Neural crest cell (in vitro differentiated cells): ENCODE measurements around the gene SMARCA4. TPM values are rescaled to one million over a fixed set of nuclear protein-coding genes. Genes with fewer than 3 reads are reported as not detected.
A peak's percentile ranks its signal among the peaks of the same experiment; 100 is the strongest.
"Not testable (repeated sequence)": the region's sequence is repeated elsewhere in the genome, so short reads cannot be mapped to it uniquely, and the experiment has no call there.

Experiments used
- DNase-seq: peaks from one replicate; pipeline ENCODE4 v3.0.0; 2021; ENCODE audit warnings: low read depth, mixed read lengths, low spot score
- H3K27ac Mint-ChIP-seq: one replicate; pipeline ENCODE4 v1.8.0; 2021; ENCODE audit warnings: mild to moderate bottlenecking, mixed read lengths; ENCODE audit not compliant: unreplicated experiment
- H3K27me3 Mint-ChIP-seq: 2 replicates; pipeline ENCODE4 v1.8.0; 2021; ENCODE audit warnings: low read depth, mild to moderate bottlenecking, mixed read lengths
- H3K36me3 Mint-ChIP-seq: 2 replicates; pipeline ENCODE4 v1.8.0; 2021; ENCODE audit warnings: low read depth, mild to moderate bottlenecking, mixed read lengths
- H3K4me1 Mint-ChIP-seq: 2 replicates; pipeline ENCODE4 v1.8.0; 2021; ENCODE audit warnings: mixed read lengths
- H3K4me3 Mint-ChIP-seq: one replicate; pipeline ENCODE4 v1.8.0; 2021; ENCODE audit warnings: mild to moderate bottlenecking, mixed read lengths
- H3K9me3 Mint-ChIP-seq: 2 replicates; pipeline ENCODE4 v1.8.0; 2021; ENCODE audit warnings: mixed read lengths
- total RNA-seq: library from RNA; stranded (reverse); gene quantifications from 2 replicates; pipeline ENCODE4 v1.2.1, GENCODE V29; 2021
- TF ChIP-seq, protein P1 (sequence below): fragments of 200-600 bp; sonication (generic); conservative IDR thresholded peaks from 2 replicates; pipeline ENCODE4 v1.5.0; 2021; ENCODE audit warnings: antibody characterized with exemption, mild to moderate bottlenecking

The SMARCA4 gene
- total RNA-seq, 1 donor from 2014 or later: 363 TPM

DNA sequence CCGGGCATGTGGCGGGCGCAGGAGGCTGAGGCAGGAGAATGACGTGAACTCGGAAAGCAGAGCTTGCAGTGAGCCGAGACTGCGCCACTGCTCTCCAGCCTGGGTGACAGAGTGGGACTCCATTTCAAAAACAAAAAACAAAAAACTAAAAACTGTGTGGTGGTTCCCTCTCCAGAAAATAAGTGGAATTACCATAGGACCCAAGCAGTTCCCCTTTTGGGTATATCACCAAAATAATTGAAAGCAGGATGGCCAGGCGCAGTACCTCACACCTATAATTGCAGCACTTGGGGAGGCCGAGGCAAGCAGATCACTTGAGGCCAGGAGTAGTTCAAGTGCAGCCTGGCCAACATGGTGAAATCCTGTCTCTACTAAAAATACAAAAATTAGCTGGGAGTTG, 112.7 kb downstream of the SMARCA4 start:
- Mint-ChIP-seq H3K4me1 (peaks cover 14% of the 10 kb centered on the region), H3K27me3 (no peaks in the 10 kb centered on the region), H3K9me3 (peaks cover 3% of the 10 kb centered on the region), H3K27ac (no peak overlapping the region), H3K4me3 (no peak overlapping the region), H3K36me3 (peaks cover 4% of the 10 kb centered on the region)
- TF ChIP-seq, protein P1, sequence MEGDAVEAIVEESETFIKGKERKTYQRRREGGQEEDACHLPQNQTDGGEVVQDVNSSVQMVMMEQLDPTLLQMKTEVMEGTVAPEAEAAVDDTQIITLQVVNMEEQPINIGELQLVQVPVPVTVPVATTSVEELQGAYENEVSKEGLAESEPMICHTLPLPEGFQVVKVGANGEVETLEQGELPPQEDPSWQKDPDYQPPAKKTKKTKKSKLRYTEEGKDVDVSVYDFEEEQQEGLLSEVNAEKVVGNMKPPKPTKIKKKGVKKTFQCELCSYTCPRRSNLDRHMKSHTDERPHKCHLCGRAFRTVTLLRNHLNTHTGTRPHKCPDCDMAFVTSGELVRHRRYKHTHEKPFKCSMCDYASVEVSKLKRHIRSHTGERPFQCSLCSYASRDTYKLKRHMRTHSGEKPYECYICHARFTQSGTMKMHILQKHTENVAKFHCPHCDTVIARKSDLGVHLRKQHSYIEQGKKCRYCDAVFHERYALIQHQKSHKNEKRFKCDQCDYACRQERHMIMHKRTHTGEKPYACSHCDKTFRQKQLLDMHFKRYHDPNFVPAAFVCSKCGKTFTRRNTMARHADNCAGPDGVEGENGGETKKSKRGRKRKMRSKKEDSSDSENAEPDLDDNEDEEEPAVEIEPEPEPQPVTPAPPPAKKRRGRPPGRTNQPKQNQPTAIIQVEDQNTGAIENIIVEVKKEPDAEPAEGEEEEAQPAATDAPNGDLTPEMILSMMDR: no peak
- DNase-seq: no peak

DNA sequence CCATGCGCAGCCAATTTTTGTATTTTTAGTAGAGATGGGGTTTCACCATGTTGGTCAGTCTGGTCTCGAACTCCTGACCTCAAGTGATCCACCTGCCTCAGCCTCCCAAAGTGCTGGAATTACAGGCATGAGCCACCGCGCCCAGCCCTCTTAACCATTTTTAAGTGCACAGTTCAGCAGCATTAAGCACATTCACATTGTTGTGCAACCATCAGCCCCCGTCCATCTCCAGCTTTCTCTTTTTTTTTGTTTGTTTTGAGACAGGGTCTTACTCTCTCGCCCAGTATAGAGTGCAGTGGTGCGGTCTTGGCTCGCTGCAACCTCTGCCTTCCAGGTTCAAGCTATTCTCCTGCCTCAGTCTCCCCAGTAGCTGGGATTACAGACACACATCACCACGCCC, 116.0 kb downstream of the SMARCA4 start:
- H3K4me1 Mint-ChIP-seq: peaks cover 14% of the 10 kb centered on the region
- H3K27ac Mint-ChIP-seq, H3K9me3 Mint-ChIP-seq, DNase-seq, H3K4me3 Mint-ChIP-seq, H3K27me3 Mint-ChIP-seq, H3K36me3 Mint-ChIP-seq: not testable (repeated sequence)

DNA sequence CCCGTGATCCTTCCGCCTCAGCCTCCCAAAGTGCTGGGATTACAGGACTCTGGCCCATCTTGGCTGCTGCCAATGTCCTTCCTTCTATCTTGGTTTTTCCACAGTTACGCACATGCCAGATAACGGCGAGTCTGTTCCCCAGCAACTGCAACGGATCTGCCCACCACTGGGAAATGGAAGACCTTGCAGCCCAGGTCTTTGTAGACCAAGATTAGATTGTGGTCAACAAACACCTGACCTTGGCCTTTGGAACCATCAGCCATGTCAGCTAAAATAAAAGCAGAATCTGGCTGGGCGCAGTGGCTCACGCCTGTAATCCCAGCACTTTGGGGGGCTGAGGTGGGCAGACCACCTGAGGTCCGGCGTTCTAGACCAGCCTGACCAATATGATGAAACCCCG, 118.1 kb downstream of the SMARCA4 start:
- TF ChIP-seq, protein P1: no peak
- H3K27ac Mint-ChIP-seq: no peak overlapping the region

DNA sequence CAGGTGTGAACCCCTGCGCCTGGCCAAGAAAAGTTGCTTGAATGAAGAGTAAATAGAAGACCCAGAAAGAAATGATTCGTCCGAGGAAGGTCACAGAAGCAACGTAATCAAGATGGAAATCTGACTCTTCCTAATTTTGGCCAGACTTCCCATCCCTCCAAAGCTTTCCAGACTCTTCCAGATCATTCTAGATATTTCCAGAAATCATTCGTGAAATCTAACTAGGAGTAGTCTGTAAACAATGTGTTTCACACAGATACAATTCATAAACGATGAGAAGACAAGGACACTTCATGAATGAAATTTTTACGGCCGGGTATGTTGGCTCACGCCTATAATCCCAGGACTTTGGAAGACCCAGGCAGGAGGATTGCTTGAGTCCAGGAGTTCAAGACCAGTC, 119.2 kb downstream of the SMARCA4 start:
- H3K9me3 Mint-ChIP-seq: no peaks in the 10 kb centered on the region
- TF ChIP-seq, protein P1: no peak
- peaks cover 10% of the 10 kb centered on the region for H3K4me1 Mint-ChIP-seq
- no peak overlapping the region for H3K4me3 Mint-ChIP-seq
- peaks cover 8% of the 10 kb centered on the region for H3K36me3 Mint-ChIP-seq
- no peaks in the 10 kb centered on the region for H3K27me3 Mint-ChIP-seq
- H3K27ac Mint-ChIP-seq: no peak overlapping the region
- DNase-seq: no peak

More for the DNA sequence above, 118.1 kb downstream of the SMARCA4 start:
- H3K9me3 Mint-ChIP-seq: no peaks in the 10 kb centered on the region
- H3K4me3 Mint-ChIP-seq: no peak overlapping the region
- peaks cover 15% of the 10 kb centered on the region for H3K4me1 Mint-ChIP-seq
- no peak for DNase-seq
- H3K36me3 Mint-ChIP-seq: peaks cover 8% of the 10 kb centered on the region
- no peaks in the 10 kb centered on the region for H3K27me3 Mint-ChIP-seq

DNA sequence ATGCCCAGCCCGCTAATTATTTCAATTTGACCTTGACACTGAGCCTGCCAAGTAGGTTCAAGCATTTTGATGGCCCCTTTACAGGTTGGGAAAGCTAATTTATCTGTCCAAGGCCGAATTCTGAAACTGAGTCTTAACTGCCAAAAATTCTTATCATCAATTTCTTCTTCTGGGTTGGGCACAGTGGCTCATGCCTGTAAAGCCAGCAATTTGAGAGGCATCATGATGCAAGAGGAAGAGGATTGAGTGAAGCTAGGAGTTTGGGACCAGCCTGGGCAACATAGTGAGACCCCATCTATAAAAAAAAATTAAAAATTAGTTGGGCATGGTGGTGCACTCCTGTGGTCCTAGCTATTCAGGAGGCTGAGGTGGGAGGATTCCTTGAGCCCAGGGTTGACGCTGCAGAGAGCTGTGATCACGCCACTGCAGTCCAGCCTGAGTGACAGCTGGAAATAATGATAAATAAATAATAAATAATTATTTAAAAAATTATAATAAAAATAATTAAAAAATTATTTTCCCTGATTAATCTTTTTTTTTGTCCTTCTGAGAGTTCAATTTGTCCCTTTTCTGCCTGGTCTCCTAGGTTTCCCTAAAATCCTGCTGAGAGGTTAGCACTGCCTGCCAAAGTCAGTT, 127.2 kb downstream of the SMARCA4 start:
- peaks cover 5% of the 10 kb centered on the region for H3K36me3 Mint-ChIP-seq

More for the DNA sequence above, 127.2 kb downstream of the SMARCA4 start:
- no peaks in the 10 kb centered on the region for H3K9me3 Mint-ChIP-seq
- H3K27me3 Mint-ChIP-seq: no peaks in the 10 kb centered on the region
- peak overlapping the region; percentile 98 for H3K27ac Mint-ChIP-seq
- DNase-seq: no peak
- TF ChIP-seq, protein P1: no peak
- peaks cover 37% of the 10 kb centered on the region for H3K4me1 Mint-ChIP-seq
- peak overlapping the region; percentile 99 for H3K4me3 Mint-ChIP-seq
